DMS79 (cell line): ENCODE data around the gene DLD.
"Not testable (repeated sequence)": the region's sequence is repeated elsewhere in the genome, so short reads cannot be mapped to it uniquely, and the experiment has no call there.

Experiments
- DNase-seq: peaks from one replicate; lab custom pipeline; 2025; lab: John Stamatoyannopoulos, UW

DLD gene

GRCh38 chr7:107917763-107918651 is 27.0 kb downstream of the DLD start:
- no peak for DNase-seq

- DNase-seq: no peak
Observed at GRCh38 chr7:107918948-107919347, 28.0 kb downstream of the DLD start.

GRCh38 chr7:107920048-107920772 is 29.2 kb downstream of the DLD start:
- DNase-seq: no peak

- not testable (repeated sequence) for DNase-seq
Observed at GRCh38 chr7:107921826-107922225, 30.8 kb downstream of the DLD start.

GRCh38 chr7:107922886-107923285 is 31.9 kb downstream of the DLD start:
- DNase-seq: no peak

GRCh38 chr7:107924841-107925504 is 34.0 kb downstream of the DLD start:
- DNase-seq: no peak

- no peak for DNase-seq
Observed at GRCh38 chr7:107926481-107926880, 35.5 kb downstream of the DLD start.

GRCh38 chr7:107931740-107932515 is 40.9 kb downstream of the DLD start:
- DNase-seq: no peak

- no peak for DNase-seq
Observed at GRCh38 chr7:107932805-107933204, 41.8 kb downstream of the DLD start.

- no peak for DNase-seq
Observed at GRCh38 chr7:107933386-107934013, 42.5 kb downstream of the DLD start.

GRCh38 chr7:107934991-107935770 is 44.2 kb downstream of the DLD start:
- no peak for DNase-seq

GRCh38 chr7:107936312-107936711 is 45.3 kb downstream of the DLD start:
- DNase-seq: no peak

- DNase-seq: no peak
Observed at GRCh38 chr7:107937531-107937930, 46.5 kb downstream of the DLD start.

- no peak for DNase-seq
Observed at GRCh38 chr7:107938456-107939250, 47.7 kb downstream of the DLD start.

- no peak for DNase-seq
Observed at GRCh38 chr7:107939573-107940489, 48.8 kb downstream of the DLD start.

- DNase-seq: no peak
Observed at GRCh38 chr7:107940951-107941350, 50.0 kb downstream of the DLD start.

GRCh38 chr7:107943018-107943417 is 52.0 kb downstream of the DLD start:
- DNase-seq: no peak

GRCh38 chr7:107944411-107945169 is 53.6 kb downstream of the DLD start:
- DNase-seq: no peak
